HEK293T (cell line): ENCODE data around the gene PPM1L.

Experiments
- CTCF ChIA-PET: fragments of 350-600 bp; formaldehyde crosslinking; extraction: SDS; loops from one replicate; lab custom pipeline; 2021; ENCODE audit warnings: antibody characterized with exemption, inconsistent platforms; lab: Yijun Ruan, JAX
- POLR2A ChIA-PET: fragments of 350-600 bp; formaldehyde crosslinking; extraction: SDS; loops from one replicate; lab custom pipeline; 2020; ENCODE audit warnings: antibody characterized with exemption, inconsistent platforms; lab: Yijun Ruan, JAX
- DNase-seq: peaks from one replicate; pipeline ENCODE4 v3.0.0; 2012; ENCODE audit warnings: mixed read lengths; ENCODE audit errors: extremely low spot score
- ARNT ChIP-seq: fragments of 450-650 bp; IDR thresholded peaks from 2 replicates; pipeline ENCODE4 v1.6.1; 2017; ENCODE audit warnings: mild to moderate bottlenecking
- BHLHE40 ChIP-seq: fragments of 450-650 bp; IDR thresholded peaks from 2 replicates; pipeline ENCODE4 v1.6.1; 2016; ENCODE audit warnings: mild to moderate bottlenecking, moderate library complexity, borderline replicate concordance
- CTBP1 ChIP-seq: fragments of 450-650 bp; IDR thresholded peaks from 2 replicates; pipeline ENCODE4 v1.6.1; 2016; ENCODE audit warnings: borderline replicate concordance
- ELF4 ChIP-seq: fragments of 450-650 bp; IDR thresholded peaks from 2 replicates; pipeline ENCODE4 v1.6.1; 2017; ENCODE audit warnings: antibody characterized with exemption
- FOXA1 ChIP-seq: fragments of 450-650 bp; IDR thresholded peaks from 2 replicates; pipeline ENCODE4 v1.6.1; 2016; ENCODE audit warnings: mild to moderate bottlenecking
- FOXK2 ChIP-seq: fragments of 450-650 bp; IDR thresholded peaks from 2 replicates; pipeline ENCODE4 v1.6.1; 2016; ENCODE audit warnings: mild to moderate bottlenecking
- FOXM1 ChIP-seq: fragments of 450-650 bp; IDR thresholded peaks from 2 replicates; pipeline ENCODE4 v1.6.1; 2017; ENCODE audit warnings: mild to moderate bottlenecking, borderline replicate concordance
- HDGF ChIP-seq: fragments of 450-650 bp; IDR thresholded peaks from 2 replicates; pipeline ENCODE4 v1.6.1; 2017; ENCODE audit warnings: antibody characterized with exemption, borderline replicate concordance
- L3MBTL2 ChIP-seq: fragments of 450-650 bp; conservative IDR thresholded peaks from 2 replicates; pipeline ENCODE4 v1.6.1; 2016; ENCODE audit warnings: mild to moderate bottlenecking
- LEF1 ChIP-seq: fragments of 450-650 bp; IDR thresholded peaks from 2 replicates; pipeline ENCODE4 v1.6.1; 2017; ENCODE audit warnings: mild to moderate bottlenecking, borderline replicate concordance
- NFRKB ChIP-seq: fragments of 450-650 bp; IDR thresholded peaks from 2 replicates; pipeline ENCODE4 v1.6.1; 2016; ENCODE audit warnings: mild to moderate bottlenecking, moderate library complexity
- SP1 ChIP-seq: fragments of 450-650 bp; IDR thresholded peaks from 2 replicates; pipeline ENCODE4 v1.6.1; 2017
- SUZ12 ChIP-seq: fragments of 450-650 bp; IDR thresholded peaks from 2 replicates; pipeline ENCODE4 v1.6.1; 2016; ENCODE audit warnings: mild to moderate bottlenecking
- TARDBP ChIP-seq: fragments of 450-650 bp; IDR thresholded peaks from 2 replicates; pipeline ENCODE4 v1.6.1; 2016
- ZNF384 ChIP-seq: fragments of 450-650 bp; IDR thresholded peaks from 2 replicates; pipeline ENCODE4 v1.6.1; 2016
- TF ChIP-seq, protein P1 (sequence below): fragments of 450-650 bp; IDR thresholded peaks from 2 replicates; pipeline ENCODE4 v1.6.1; 2016

PPM1L gene

GRCh38 chr3:161070980-161071663 is 315.1 kb downstream of the PPM1L start:
- ChIA-PET CTCF (no interaction called here), POLR2A (no interaction called here)
- no peak for DNase-seq
- TF ChIP-seq CTBP1 (no peak), SUZ12 (no peak), SP1 (no peak), FOXA1 (no peak), ZNF384 (no peak), LEF1 (no peak), HDGF (no peak), NFRKB (no peak), BHLHE40 (no peak)

- TF ChIP-seq HDGF (no peak), FOXA1 (no peak), ARNT (no peak), L3MBTL2 (no peak), ZNF384 (no peak), BHLHE40 (no peak), CTBP1 (no peak), FOXM1 (no peak)
- TF ChIP-seq, protein P1, sequence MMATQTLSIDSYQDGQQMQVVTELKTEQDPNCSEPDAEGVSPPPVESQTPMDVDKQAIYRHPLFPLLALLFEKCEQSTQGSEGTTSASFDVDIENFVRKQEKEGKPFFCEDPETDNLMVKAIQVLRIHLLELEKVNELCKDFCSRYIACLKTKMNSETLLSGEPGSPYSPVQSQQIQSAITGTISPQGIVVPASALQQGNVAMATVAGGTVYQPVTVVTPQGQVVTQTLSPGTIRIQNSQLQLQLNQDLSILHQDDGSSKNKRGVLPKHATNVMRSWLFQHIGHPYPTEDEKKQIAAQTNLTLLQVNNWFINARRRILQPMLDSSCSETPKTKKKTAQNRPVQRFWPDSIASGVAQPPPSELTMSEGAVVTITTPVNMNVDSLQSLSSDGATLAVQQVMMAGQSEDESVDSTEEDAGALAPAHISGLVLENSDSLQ, result no peak
- DNase-seq, result no peak
- ChIA-PET CTCF (no interaction called here), POLR2A (no interaction called here)
These were observed 316.2 kb downstream of the PPM1L start for GRCh38 chr3:161072211-161072621.

- ChIA-PET CTCF (no interaction called here), POLR2A (no interaction called here)
- TF ChIP-seq SP1, result no peak
- no peak for TF ChIP-seq ZNF384
- TF ChIP-seq FOXM1, result no peak
- no peak for TF ChIP-seq HDGF
- no peak for TF ChIP-seq TARDBP
- no peak for TF ChIP-seq CTBP1
- no peak for TF ChIP-seq NFRKB
- TF ChIP-seq SUZ12, result no peak
- TF ChIP-seq ARNT, result no peak
- TF ChIP-seq FOXK2, result no peak
- TF ChIP-seq ELF4, result no peak
- TF ChIP-seq LEF1, result no peak
- no peak for TF ChIP-seq FOXA1
- TF ChIP-seq BHLHE40, result no peak
- TF ChIP-seq, protein P1, result no peak
- TF ChIP-seq L3MBTL2, result no peak
- DNase-seq, result no peak
These were observed 316.7 kb downstream of the PPM1L start for GRCh38 chr3:161072751-161073150.

DNA sequence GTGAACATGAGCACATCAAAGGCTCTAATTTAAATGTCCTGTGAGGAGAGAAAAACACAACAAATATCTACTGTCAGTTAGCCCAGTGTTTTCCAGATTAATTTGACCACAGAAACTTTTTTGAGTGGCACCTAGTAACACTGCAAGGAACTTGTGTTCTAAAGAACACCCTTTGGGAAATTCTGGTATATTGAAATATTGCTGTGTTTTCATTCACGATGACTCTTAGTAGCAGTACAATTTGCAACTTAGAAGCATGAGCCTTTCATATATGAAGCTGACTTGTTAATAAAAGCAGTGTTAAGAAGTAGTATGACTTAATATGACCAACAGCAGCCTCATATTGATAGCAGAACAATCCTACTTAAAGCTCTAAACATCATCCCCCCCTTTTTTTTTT is 317.1 kb downstream of the PPM1L start:
- ChIA-PET POLR2A (no interaction called here), CTCF (no interaction called here)
- DNase-seq, result no peak

GRCh38 chr3:161081633-161082032 is 325.6 kb downstream of the PPM1L start:
- CTCF ChIA-PET, result no interaction called here
- TF ChIP-seq L3MBTL2 (no peak), CTBP1 (no peak), NFRKB (no peak), HDGF (no peak), SP1 (no peak), LEF1 (no peak), FOXM1 (no peak), SUZ12 (no peak), ELF4 (no peak), FOXA1 (no peak), ARNT (no peak), TARDBP (no peak), FOXK2 (no peak), BHLHE40 (no peak)
- TF ChIP-seq, protein P1, result no peak
- DNase-seq, result no peak
- POLR2A ChIA-PET, result no interaction called here

More for the DNA sequence above, 317.1 kb downstream of the PPM1L start:
- TF ChIP-seq HDGF (no peak), L3MBTL2 (no peak), TARDBP (no peak), FOXM1 (no peak), SUZ12 (no peak), BHLHE40 (no peak), FOXK2 (no peak), ELF4 (no peak), ZNF384 (no peak), CTBP1 (no peak)

- POLR2A ChIA-PET, result no interaction called here
These were observed 326.0 kb downstream of the PPM1L start for GRCh38 chr3:161082063-161082462.

More at GRCh38 chr3:161082063-161082462, 326.0 kb downstream of the PPM1L start:
- DNase-seq, result no peak
- CTCF ChIA-PET, result no interaction called here
- TF ChIP-seq TARDBP (no peak), ARNT (no peak), SP1 (no peak), CTBP1 (no peak), NFRKB (no peak), L3MBTL2 (no peak), BHLHE40 (no peak), FOXK2 (no peak), ELF4 (no peak), LEF1 (no peak), FOXA1 (no peak), ZNF384 (no peak), SUZ12 (no peak), HDGF (no peak), FOXM1 (no peak)
- TF ChIP-seq, protein P1, result no peak
